ENCODE data around the gene GTF2F2.

The GTF2F2 gene

DNA sequence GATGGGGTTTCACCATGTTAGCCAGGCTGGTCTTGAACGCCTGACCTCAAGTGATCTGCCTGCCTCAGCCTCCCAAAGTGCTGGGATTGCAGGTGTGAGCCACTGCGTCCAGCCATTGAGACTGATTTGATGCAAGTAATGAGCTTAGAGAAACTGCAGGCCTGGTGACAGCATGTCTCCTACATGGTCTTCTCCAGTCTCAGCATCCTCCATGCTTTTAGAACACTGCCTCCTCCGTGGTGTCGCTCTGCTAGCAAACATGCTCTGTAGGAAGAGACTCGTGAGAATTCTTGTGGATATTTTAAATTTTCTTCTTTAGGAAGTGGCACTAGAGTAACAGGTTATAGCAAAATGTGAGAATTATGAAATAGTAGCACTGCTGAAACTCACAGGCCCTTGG is 183.6 kb downstream of the GTF2F2 start:
- H3K4me3 Mint-ChIP-seq: no peak overlapping the region
- H3K36me3 Mint-ChIP-seq: no peaks in the 10 kb centered on the region
- H3K4me1 Mint-ChIP-seq: peaks cover 8% of the 10 kb centered on the region
- H3K27me3 Mint-ChIP-seq: no peaks in the 10 kb centered on the region
- no peak overlapping the region for H3K27ac Mint-ChIP-seq
- H3K9me3 Mint-ChIP-seq: no peaks in the 10 kb centered on the region

- no peak overlapping the region for H3K4me3 Mint-ChIP-seq
- H3K9me3 Mint-ChIP-seq: no peaks in the 10 kb centered on the region
- H3K4me1 Mint-ChIP-seq: peaks cover 11% of the 10 kb centered on the region
- H3K27me3 Mint-ChIP-seq: no peaks in the 10 kb centered on the region
- H3K27ac Mint-ChIP-seq: no peak overlapping the region
- no peaks in the 10 kb centered on the region for H3K36me3 Mint-ChIP-seq
Observed at GRCh38 chr13:45305079-45305478, 184.8 kb downstream of the GTF2F2 start.

GRCh38 chr13:45306966-45307365 is 186.7 kb downstream of the GTF2F2 start:
- Mint-ChIP-seq H3K4me3 (no peak overlapping the region), H3K27ac (no peak overlapping the region), H3K4me1 (peaks cover 21% of the 10 kb centered on the region), H3K27me3 (no peaks in the 10 kb centered on the region), H3K36me3 (no peaks in the 10 kb centered on the region), H3K9me3 (no peaks in the 10 kb centered on the region)

GRCh38 chr13:45310341-45311131 is 190.2 kb downstream of the GTF2F2 start:
- no peak overlapping the region for H3K27ac Mint-ChIP-seq
- H3K4me1 Mint-ChIP-seq: peaks cover 21% of the 10 kb centered on the region
- H3K27me3 Mint-ChIP-seq: no peaks in the 10 kb centered on the region
- peak overlapping the region; percentile 90 for H3K4me3 Mint-ChIP-seq
- H3K9me3 Mint-ChIP-seq: no peaks in the 10 kb centered on the region
- no peaks in the 10 kb centered on the region for H3K36me3 Mint-ChIP-seq

DNA sequence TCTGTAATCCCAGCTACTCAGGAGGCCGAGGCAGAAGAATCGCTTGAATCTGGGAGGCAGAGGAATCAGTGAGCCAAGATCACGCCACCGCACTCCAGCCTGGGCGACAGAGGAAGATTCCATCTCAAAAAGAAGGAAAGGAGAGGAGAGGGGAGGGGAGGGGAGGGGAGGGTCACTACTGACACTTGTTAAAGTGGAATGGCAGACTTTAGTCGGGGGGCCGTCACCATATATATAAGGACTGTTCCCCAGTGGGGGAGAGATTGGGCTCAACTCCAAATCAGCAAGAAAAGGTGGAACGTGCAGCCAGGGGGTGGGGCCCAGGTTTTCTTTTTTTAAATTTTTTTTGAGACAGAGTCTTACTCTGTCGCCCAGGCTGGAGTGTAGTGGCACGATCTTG is 194.5 kb downstream of the GTF2F2 start:
- Mint-ChIP-seq H3K27ac (no peak overlapping the region), H3K4me3 (no peak overlapping the region), H3K4me1 (peaks cover 14% of the 10 kb centered on the region), H3K9me3 (no peaks in the 10 kb centered on the region), H3K36me3 (no peaks in the 10 kb centered on the region), H3K27me3 (no peaks in the 10 kb centered on the region)

GRCh38 chr13:45315520-45316167 is 195.3 kb downstream of the GTF2F2 start:
- no peaks in the 10 kb centered on the region for H3K9me3 Mint-ChIP-seq
- H3K4me3 Mint-ChIP-seq: no peak overlapping the region
- no peak overlapping the region for H3K27ac Mint-ChIP-seq

GRCh38 chr13:45316338-45316737 is 196.0 kb downstream of the GTF2F2 start:
- H3K36me3 Mint-ChIP-seq: no peaks in the 10 kb centered on the region
- H3K27ac Mint-ChIP-seq: no peak overlapping the region
- H3K4me1 Mint-ChIP-seq: peaks cover 2% of the 10 kb centered on the region
- no peaks in the 10 kb centered on the region for H3K27me3 Mint-ChIP-seq
- no peak overlapping the region for H3K4me3 Mint-ChIP-seq
- H3K9me3 Mint-ChIP-seq: no peaks in the 10 kb centered on the region

More at GRCh38 chr13:45315520-45316167, 195.3 kb downstream of the GTF2F2 start:
- no peaks in the 10 kb centered on the region for H3K27me3 Mint-ChIP-seq
- peaks cover 9% of the 10 kb centered on the region for H3K4me1 Mint-ChIP-seq
- no peaks in the 10 kb centered on the region for H3K36me3 Mint-ChIP-seq

DNA sequence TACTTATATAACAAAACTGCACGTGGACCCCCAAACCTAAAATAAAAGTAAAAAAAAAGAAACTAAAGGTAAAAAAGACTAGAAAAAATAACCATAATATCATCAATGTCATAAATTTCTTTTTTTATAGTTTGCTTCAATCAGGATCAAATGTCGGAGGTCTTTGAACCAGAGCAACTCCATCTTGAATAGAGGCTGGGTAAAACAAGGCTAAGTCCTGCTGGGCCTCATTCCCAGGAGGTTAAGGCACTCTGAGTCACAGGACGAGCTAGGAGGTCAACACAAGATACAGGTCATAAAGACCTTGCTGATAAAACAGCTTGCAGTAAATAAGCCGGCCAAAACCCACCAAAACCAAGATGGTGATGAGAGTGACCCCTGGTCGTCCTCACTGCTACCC is 196.7 kb downstream of the GTF2F2 start:
- Mint-ChIP-seq H3K9me3 (no peaks in the 10 kb centered on the region), H3K36me3 (no peaks in the 10 kb centered on the region), H3K27me3 (no peaks in the 10 kb centered on the region), H3K4me3 (no peak overlapping the region), H3K27ac (no peak overlapping the region), H3K4me1 (no peaks in the 10 kb centered on the region)

GRCh38 chr13:45320876-45321629 is 200.7 kb downstream of the GTF2F2 start:
- H3K4me1 Mint-ChIP-seq: peaks cover 10% of the 10 kb centered on the region
- no peak overlapping the region for H3K27ac Mint-ChIP-seq
- H3K9me3 Mint-ChIP-seq: no peaks in the 10 kb centered on the region
- H3K36me3 Mint-ChIP-seq: no peaks in the 10 kb centered on the region
- H3K4me3 Mint-ChIP-seq: no peak overlapping the region
- no peaks in the 10 kb centered on the region for H3K27me3 Mint-ChIP-seq

DNA sequence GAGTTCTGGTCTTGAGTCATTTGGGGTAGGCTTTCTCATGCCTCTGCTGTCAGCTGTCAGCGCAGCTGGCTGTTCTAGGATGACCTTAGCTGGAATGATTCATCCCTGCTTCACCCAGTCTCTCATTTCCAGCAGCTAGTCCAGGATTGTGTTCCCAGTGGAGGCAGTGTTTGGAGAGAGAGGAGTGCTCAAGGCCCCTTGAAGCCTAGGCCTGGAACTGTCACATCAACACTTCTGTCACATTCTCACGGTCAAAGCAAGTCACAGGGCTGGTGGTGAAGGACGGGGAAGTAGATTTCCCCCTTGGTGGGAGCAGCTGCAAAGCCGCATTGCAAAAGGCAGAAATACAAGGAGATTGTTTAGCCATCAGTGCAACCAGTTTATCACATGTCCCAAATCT is 205.5 kb downstream of the GTF2F2 start:
- Mint-ChIP-seq H3K9me3 (no peaks in the 10 kb centered on the region), H3K27ac (no peak overlapping the region), H3K36me3 (no peaks in the 10 kb centered on the region), H3K27me3 (no peaks in the 10 kb centered on the region), H3K4me1 (peaks cover 48% of the 10 kb centered on the region), H3K4me3 (no peak overlapping the region)

DNA sequence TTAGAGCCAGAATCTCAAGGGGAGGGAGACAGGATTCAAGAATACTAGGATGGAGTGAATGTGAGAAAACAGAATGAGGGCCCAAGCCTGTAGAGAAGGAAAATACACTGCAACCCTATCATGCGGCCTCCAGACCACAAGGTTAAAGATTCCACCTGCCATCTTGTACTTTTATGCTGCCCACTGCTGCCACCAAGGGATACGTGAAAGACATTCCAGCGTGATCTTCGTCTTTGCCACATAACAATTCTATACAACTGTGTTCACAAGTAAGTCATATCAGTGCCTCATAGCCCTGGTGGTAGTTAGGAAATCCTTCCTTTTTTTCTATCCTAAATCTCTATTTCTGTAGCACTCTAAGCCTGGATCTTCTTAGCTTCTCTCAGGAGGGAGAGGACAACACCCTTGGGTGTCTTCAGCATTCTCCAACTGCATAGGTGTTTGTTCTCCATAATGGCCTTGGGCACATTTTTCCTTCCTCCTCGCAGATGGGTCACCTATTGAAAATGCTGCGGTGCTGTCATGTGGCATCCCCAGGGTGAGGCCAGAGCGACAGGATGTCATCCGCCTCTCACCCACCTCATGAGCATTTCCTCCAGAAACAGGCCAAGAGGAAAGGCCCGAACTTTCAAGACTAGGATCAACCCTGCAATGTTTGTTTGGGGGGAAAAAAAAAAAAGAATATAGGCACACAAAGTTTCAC is 207.1 kb downstream of the GTF2F2 start:
- Mint-ChIP-seq H3K27me3 (no peaks in the 10 kb centered on the region), H3K4me1 (peaks cover 63% of the 10 kb centered on the region), H3K27ac (peak overlapping the region; percentile 68), H3K4me3 (peak overlapping the region; percentile 33), H3K36me3 (peaks cover 1% of the 10 kb centered on the region), H3K9me3 (no peaks in the 10 kb centered on the region)

DNA sequence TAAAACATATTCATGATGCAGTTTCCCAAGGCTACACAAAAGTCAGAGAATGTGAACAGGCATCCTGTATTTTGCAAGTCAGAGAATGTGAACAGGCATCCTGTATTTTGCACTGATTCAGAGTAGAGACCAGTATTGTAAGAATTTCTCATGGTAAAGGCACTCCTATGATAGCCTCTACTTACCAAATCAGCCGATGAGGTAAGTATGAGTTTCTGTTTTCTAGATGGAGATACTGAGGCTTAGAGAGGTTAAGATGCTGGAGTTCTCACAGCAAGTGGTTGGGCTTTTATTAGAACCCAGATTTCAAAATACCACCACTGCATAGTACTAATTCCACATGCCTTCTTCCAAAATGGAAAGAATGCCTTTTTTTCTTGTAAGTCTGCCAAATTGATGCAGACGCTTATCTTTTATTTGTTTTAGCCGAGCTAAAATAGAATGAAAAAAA is 208.4 kb downstream of the GTF2F2 start:
- H3K4me1 Mint-ChIP-seq: peaks cover 75% of the 10 kb centered on the region
- no peak overlapping the region for H3K4me3 Mint-ChIP-seq

DNA sequence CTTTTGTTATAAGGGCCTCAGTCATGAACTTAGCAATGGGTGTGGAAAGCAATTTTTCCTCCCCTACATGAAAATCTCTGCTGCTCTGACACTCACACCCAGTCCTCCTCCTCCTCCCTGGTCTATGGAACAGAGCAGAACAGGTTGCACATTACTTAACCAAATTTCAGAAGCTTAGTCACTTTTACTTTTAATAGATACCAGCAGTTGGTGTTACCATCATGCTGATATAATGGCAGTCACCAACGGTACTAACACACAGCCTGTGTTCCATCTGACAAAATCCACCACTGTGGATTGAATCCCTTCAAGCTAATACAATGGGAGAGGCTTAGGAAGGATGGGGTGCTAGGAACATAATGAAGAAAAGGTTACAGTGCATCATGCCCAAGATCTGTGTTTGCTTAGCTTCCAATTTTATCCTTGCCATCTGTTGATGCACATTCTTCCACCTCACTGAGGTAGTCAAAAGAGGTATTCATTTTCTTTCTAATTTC is 210.9 kb downstream of the GTF2F2 start:
- Mint-ChIP-seq H3K9me3 (no peaks in the 10 kb centered on the region), H3K36me3 (peaks cover 20% of the 10 kb centered on the region), H3K27me3 (no peaks in the 10 kb centered on the region), H3K27ac (peak overlapping the region; percentile 11), H3K4me3 (no peak overlapping the region), H3K4me1 (peaks cover 90% of the 10 kb centered on the region)

More for the DNA sequence above, 208.4 kb downstream of the GTF2F2 start:
- no peak overlapping the region for H3K27ac Mint-ChIP-seq
- no peaks in the 10 kb centered on the region for H3K9me3 Mint-ChIP-seq
- H3K27me3 Mint-ChIP-seq: no peaks in the 10 kb centered on the region
- H3K36me3 Mint-ChIP-seq: peaks cover 6% of the 10 kb centered on the region

DNA sequence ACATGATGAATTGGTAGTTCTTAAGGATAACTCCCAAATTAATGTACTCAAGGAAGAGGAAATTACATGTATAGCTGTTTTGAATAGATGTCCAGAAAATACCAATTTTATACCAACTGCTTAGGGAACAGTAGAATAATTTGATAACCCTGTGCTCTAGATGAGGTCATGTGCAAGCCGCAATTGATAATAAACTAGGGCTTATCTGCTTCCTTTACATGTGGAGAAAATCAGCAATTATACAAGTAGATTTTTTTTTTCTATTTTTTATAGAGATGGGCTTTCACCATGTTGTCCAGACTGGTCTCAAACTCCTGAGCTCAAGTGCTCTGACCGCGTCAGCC is 211.4 kb downstream of the GTF2F2 start:
- H3K9me3 Mint-ChIP-seq: no peaks in the 10 kb centered on the region
- H3K27ac Mint-ChIP-seq: peak overlapping the region; percentile 11
- H3K36me3 Mint-ChIP-seq: peaks cover 25% of the 10 kb centered on the region
- H3K27me3 Mint-ChIP-seq: no peaks in the 10 kb centered on the region
- H3K4me3 Mint-ChIP-seq: no peak overlapping the region
- H3K4me1 Mint-ChIP-seq: peaks cover 95% of the 10 kb centered on the region
